LHCN-M2 (cell line): ENCODE measurements around the gene ZNF253. TPM values are rescaled to one million over a fixed set of nuclear protein-coding genes. Genes with fewer than 3 reads are reported as not detected.
A peak's percentile ranks its signal among the peaks of the same experiment; 100 is the strongest.
"Not testable (repeated sequence)": the region's sequence is repeated elsewhere in the genome, so short reads cannot be mapped to it uniquely, and the experiment has no call there.

ENCODE experiments used
- DNase-seq: peaks from one replicate; pipeline ENCODE4 v3.0.0-alpha.2; 2012; ENCODE audit warnings: low read depth
- total RNA-seq: library from RNA; depleted of rRNA; stranded (reverse); fragments of >200 nt; gene quantifications from 2 replicates; pipeline ENCODE4 v1.2.3, GENCODE V29; 2014; rRNA removed

The ZNF253 gene
- total RNA-seq, 1 experiment from 2014 or later = 11.2 TPM

DNA sequence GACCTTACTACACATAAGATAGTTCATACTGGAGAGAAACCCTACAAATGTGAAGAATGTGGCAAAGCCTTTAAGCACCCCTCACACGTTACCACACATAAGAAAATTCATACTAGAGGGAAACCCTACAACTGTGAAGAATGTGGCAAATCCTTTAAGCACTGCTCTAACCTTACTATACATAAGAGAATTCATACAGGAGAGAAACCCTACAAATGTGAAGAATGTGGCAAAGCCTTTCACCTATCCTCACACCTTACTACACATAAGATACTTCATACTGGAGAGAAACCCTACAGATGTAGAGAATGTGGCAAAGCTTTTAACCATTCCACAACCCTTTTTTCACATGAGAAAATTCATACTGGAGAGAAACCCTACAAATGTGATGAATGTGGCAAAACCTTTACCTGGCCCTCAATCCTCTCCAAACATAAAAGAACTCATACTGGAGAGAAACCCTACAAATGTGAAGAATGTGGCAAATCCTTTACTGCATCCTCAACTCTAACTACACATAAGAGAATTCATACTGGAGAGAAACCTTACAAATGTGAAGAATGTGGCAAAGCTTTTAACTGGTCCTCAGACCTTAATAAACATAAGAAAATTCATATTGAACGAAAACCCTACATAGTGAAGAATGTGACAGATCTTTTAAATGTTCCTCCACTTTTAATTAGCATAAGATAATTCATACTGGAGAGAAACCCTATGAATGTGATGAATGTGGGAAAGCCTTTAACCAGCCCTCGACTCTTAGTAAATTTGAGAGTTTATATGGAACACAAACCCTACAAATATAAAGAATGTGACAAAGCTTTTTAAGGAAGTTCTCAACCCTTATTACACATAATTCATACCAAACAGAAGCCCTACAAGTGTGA, 26.6 kb downstream of the ZNF253 start:
- DNase-seq = not testable (repeated sequence)

DNA sequence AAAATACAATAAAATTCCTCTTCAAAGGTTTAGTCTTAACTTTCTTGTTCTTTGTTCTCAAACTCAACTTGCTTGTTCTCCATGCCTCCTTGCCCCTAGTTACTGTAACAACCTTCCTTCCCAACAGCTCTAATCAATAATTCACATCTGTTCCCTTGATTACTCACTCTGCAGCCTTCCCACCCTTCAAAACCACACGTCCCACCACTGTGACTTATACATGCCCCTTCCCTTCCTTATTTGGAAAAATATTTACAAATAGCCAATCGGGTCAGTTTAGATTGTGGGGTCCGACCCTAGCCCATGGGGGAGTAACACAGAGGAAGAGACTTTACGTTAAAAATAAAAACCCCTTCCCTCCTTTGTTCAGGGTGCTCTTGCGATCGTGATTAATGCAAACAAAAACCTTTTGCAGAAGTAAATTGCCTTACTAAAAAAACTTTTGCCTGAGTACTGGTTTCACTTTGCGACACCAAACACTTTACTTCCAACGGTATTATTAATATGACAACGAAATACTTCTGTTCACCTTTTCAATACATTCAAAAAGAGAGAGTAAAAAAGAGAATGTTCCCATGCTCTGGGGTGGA, 34.6 kb downstream of the ZNF253 start:
- DNase-seq = peak; percentile 90

DNA sequence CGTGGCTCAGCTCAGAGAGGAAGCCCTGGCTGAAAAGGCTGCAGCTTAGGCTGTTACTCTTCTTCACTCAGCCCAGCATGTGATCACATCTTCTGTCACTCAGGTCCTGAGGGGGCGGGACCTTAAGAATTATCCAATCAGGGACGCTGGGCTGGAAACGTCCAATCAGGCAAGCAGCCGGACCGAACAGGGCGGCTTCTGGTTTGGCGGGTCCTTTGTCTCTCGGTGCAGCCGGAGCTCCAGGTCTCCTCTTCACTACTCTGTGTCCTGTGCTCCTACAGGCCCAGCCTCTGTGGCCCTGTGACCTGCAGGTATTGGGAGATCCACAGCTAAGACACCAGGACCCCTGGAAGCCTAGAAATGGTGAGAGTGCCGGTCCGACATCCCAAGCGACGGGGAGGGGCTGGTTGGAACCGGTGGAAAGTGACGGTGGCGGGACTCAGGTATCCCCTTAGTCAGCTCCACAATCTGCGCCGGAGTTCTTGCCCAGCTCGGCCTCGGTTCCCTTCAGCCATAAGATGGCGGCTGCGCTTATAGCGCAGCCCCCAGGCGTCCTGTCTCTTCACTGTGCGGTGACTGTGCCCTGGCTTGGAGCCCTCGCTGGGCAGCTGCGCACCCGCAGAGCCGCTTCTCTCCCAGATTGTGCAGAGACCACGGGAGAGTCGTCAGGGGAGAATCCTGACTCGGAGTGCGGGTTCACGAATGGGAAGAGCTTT, 35.2 kb downstream of the ZNF253 start, which contains the start of gene ZNF93:
ZNF93 (plus strand) TSS at position 218 of the 716 bp plus-strand sequence; CDS start at position 361, 143 bp downstream.
- DNase-seq = peak; percentile 98

DNA sequence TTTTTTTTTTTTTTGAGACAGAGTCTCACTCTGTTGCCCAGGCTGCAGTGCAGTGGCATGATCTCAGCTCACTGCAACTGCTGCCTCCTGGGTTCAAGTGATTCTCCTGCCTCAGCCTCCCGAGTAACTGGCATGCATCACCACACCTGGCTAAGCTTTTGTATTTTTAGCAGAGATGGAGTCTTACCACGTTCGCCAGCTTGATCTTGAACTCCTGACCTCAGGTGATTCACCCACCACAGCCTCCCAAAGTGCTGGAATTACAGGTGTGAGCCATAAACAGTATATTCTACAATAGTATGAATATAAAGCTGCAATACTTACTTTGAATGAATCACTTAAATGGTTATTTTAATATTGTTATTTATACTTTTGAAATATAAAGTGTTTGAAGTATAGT, 41.9 kb downstream of the ZNF253 start:
- DNase-seq = not testable (repeated sequence)

DNA sequence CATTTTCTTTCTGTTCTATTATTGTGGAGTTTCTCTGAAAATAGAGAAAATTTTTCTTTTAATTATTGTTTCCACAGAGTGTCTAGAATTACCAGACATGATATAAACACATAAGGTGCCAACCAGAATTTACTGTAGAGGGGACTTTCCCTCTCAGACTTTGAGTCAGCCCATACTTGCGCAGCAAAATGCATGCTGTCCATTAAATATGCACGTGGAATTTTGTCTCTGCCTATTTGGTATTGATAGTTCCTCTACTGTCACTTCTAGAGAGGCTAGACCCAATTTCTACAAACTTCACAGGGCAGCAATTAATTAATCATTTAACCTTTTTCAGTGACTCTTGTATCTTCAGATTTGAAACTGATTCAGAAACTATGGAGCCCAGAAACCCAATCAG, 44.0 kb downstream of the ZNF253 start:
- DNase-seq = no peak

DNA sequence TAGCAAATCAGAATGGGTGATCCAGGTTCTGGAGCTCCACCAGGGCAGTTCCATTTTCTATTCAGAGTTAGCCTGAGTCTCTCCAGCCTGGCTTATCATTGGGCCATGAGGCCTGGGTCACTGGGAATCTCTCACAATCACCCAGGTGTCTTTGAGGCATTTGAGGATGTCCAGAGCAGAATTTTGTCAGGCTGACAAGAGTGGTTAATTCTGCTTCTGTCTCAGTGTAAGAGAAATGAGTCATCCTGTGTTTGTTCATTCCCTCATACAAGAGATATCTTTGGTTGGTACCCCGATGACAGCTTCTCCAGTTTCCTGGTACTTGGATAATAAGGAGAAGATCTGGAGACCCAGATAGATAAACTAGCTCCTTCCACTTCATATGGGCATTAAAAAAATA, 45.5 kb downstream of the ZNF253 start:
- peak; percentile 45 for DNase-seq

DNA sequence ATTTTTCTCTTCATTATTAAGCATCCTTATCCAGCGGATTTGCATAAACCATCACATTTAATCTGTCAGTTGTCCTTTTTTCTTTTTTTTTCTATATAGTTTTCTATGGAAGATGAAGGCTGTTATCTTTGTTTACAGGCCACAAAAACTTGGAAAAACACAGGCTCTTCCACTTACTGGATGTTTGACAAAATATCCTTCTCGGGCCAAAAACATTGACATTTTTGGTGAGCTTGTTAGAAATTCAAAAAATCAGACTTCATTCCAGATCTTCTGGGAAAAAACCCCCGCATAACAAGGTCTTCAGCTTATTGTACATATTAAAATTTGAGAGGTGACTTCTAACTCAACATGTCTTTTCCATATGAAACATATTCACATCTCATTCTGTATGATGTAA, 48.9 kb downstream of the ZNF253 start:
- no peak for DNase-seq

DNA sequence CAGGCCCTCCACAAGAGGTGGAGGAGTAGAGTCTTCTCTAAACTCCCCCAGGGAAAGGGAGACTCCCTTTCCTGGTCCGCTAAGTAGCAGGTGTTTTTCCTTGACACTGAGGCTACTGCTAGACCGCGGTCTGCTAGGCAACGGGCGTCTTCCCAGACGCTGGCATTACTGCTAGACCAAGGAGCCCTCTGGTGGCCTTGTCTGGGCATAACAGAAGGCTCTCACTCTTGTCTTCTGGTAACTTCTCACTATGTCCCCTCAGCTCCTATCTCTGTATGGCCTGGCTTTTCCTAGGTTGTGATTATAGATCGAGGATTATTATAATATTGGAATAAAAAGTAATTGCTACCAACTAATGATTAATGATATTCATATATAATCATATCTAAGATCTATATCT, 64.7 kb downstream of the ZNF253 start:
- DNase-seq = not testable (repeated sequence)

DNA sequence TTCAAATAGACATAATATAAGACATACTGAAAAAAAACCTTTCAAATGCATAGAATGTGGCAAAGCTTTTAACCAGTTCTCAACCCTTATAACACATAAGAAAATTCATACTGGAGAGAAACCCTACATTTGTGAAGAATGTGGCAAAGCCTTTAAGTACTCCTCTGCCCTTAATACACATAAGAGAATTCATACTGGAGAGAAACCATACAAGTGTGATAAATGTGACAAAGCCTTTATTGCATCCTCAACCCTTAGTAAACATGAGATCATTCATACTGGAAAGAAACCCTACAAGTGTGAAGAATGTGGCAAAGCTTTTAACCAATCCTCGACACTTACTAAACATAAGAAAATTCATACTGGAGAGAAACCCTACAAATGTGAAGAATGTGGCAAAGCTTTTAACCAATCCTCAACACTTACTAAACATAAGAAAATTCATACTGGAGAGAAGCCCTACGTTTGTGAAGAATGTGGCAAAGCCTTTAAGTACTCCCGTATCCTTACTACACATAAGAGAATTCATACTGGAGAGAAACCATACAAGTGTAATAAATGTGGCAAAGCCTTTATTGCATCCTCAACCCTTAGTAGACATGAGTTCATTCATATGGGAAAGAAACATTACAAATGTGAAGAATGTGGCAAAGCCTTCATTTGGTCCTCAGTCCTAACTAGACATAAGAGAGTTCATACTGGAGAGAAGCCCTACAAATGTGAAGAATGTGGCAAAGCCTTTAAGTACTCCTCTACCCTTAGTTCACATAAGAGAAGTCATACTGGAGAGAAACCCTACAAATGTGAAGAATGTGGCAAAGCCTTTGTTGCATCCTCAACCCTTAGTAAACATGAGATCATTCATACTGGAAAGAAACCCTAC, 68.0 kb downstream of the ZNF253 start:
- DNase-seq = not testable (repeated sequence)

DNA sequence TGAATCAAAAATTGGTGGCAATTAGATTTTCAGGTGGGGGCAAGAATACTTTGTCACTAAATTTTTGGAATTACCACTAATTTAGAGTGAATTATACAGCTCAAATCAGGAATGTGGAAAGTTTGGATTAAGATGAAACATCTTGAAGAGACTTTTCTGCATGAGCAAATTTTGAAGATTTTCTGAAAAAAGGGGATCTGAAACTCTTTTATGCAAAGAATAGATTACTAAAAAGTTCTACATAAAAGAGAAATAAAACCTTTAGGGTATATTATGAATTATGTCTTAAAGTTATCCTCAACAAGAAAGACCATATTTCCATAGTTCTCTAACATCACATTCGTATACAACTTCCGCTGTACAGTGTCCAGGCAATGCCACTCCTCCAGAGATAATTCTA, 71.7 kb downstream of the ZNF253 start:
- DNase-seq = no peak

DNA sequence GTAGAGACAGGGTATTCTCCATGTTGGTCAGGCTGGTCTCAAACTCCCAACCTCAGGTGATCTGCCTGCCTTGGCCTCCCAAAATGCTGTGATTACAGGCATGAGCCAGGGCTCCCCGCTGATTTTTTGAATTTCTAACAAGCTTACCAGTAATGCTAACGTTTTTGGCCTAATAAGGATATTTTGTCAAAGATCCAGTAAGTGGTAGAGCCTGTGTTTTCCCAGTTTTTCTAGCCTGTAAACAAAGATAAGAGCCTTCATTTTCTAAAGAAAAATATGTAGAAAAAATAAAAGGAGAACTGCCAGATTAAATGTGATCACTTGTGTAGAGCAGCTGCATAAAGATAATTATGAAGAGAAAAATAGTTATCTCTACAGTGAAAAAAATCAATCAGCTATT, 72.8 kb downstream of the ZNF253 start:
- DNase-seq = no peak

DNA sequence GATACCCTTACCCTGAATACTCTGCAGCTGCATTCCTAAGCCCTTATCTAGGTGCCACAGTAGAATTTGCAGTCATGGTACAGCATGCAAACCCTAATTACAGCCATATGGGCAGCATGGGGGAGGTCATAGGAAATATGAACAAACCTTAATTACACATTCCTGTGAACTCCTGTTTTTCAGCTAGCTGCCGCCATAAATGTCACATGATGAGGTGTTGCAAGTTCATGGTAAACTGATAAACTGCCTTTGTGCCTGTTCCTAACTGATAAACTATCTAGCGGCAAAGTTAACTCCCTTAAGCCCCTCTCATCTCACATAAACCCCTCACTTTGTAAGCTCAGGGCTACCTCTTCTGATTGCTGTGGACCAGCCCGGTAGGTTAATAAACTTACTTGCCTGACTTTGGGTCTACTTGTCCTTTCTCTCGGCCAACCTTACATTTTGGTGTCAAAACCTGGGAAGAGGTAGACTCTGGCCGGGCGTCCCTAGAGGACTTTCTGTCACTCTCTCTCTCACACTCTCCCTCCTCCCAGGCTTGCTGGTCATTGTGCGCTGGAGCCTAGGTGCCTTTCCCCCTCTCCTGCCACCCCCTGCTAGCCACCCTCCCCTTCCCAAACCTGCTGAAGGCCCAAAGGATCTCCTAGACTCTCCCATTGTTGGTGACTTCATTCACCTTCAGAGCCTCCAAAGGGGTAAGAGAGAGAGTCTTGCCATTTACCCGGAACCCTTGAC, 78.3 kb downstream of the ZNF253 start:
- DNase-seq = no peak

Other genes with a start within 250 kb of the ZNF253 start
- 0.69 and 1.1 TPM in 2 replicates for gene PBX4, start 247.2 kb upstream of the ZNF253 start, total RNA-seq
- gene LPAR2, start 237.7 kb upstream of the ZNF253 start, total RNA-seq = 0.52 and 1.4 TPM in 2 replicates
- 5.6 and 9.5 TPM in 2 replicates for gene GMIP, start 222.2 kb upstream of the ZNF253 start, total RNA-seq
- 106 and 133 TPM in 2 replicates for gene ATP13A1, start 202.2 kb upstream of the ZNF253 start, total RNA-seq
- 5.5 and 10.6 TPM in 2 replicates for gene ZNF101, start 197.0 kb upstream of the ZNF253 start, total RNA-seq
- gene ZNF14, start 132.8 kb upstream of the ZNF253 start, total RNA-seq = 3.1 and 4.0 TPM in 2 replicates
- 9.4 and 15.0 TPM in 2 replicates for gene ZNF506, start 44.1 kb upstream of the ZNF253 start, total RNA-seq
- gene ZNF93, start 35.1 kb downstream of the ZNF253 start, total RNA-seq = 23.3 and 30.8 TPM in 2 replicates
- 1.2 and 4.3 TPM in 2 replicates for gene ZNF682, start 173.6 kb downstream of the ZNF253 start, total RNA-seq
- gene ZNF90, start 212.1 kb downstream of the ZNF253 start, total RNA-seq = 0.11 and 0.32 TPM in 2 replicates